ENCODE measurements around the gene HES1.
"Not testable (repeated sequence)": the region's sequence is repeated elsewhere in the genome, so short reads cannot be mapped to it uniquely, and the experiment has no call there.

HES1 gene

GRCh38 chr3:194141415-194142155 lies 5.6 kb downstream of the HES1 start:
- DNase-seq (ENCODE audit: low spot score), result peak; percentile 82

- no peak for DNase-seq (ENCODE audit: low spot score)
Observed at GRCh38 chr3:194142156-194142910, 6.4 kb downstream of the HES1 start.

- DNase-seq (ENCODE audit: low spot score), result no peak
Observed at GRCh38 chr3:194145702-194146101, 9.8 kb downstream of the HES1 start.

- DNase-seq (ENCODE audit: low spot score), result no peak
Observed at GRCh38 chr3:194147679-194148078, 11.7 kb downstream of the HES1 start.

GRCh38 chr3:194148383-194148782 lies 12.4 kb downstream of the HES1 start:
- DNase-seq (ENCODE audit: low spot score), result no peak

- peak; percentile 46 for DNase-seq (ENCODE audit: low spot score)
Observed at GRCh38 chr3:194150252-194150934, 14.4 kb downstream of the HES1 start.

GRCh38 chr3:194150935-194151302 lies 15.0 kb downstream of the HES1 start:
- DNase-seq (ENCODE audit: low spot score), result not testable (repeated sequence)

GRCh38 chr3:194154346-194154745 lies 18.4 kb downstream of the HES1 start:
- no peak for DNase-seq (ENCODE audit: low spot score)

- DNase-seq (ENCODE audit: low spot score), result no peak
Observed at GRCh38 chr3:194156095-194156494, 20.1 kb downstream of the HES1 start.

GRCh38 chr3:194158942-194159439 lies 23.0 kb downstream of the HES1 start:
- peak; percentile 68 for DNase-seq (ENCODE audit: low spot score)

GRCh38 chr3:194160158-194160557 lies 24.2 kb downstream of the HES1 start:
- no peak for DNase-seq (ENCODE audit: low spot score)

GRCh38 chr3:194161131-194162045 lies 25.4 kb downstream of the HES1 start:
- no peak for DNase-seq (ENCODE audit: low spot score)

GRCh38 chr3:194162070-194162678 lies 26.2 kb downstream of the HES1 start:
- no peak for DNase-seq (ENCODE audit: low spot score)

- no peak for DNase-seq (ENCODE audit: low spot score)
Observed at GRCh38 chr3:194162817-194163584, 27.1 kb downstream of the HES1 start.

GRCh38 chr3:194163697-194164096 lies 27.7 kb downstream of the HES1 start:
- DNase-seq (ENCODE audit: low spot score), result no peak

- DNase-seq (ENCODE audit: low spot score), result no peak
Observed at GRCh38 chr3:194164861-194165260, 28.9 kb downstream of the HES1 start.

GRCh38 chr3:194165271-194166018 lies 29.5 kb downstream of the HES1 start:
- DNase-seq (ENCODE audit: low spot score), result no peak

GRCh38 chr3:194166682-194167479 lies 30.9 kb downstream of the HES1 start:
- DNase-seq (ENCODE audit: low spot score), result no peak
